ENCODE measurements around the gene ALK.

The ALK gene

GRCh38 chr2:29921560-29921915, at the start of gene ALK:
ALK (minus strand) TSS chr2:29921586; CDS start chr2:29920659, 927 bp downstream.
- TF ChIP-seq MYC (IDR thresholded peaks at IDR 0.05; ENCODE audit: low read depth, low read length) (no peak), CTCF (IDR thresholded peaks at IDR 0.05; ENCODE audit: low read depth, low read length) (no peak), POLR2A (IDR thresholded peaks at IDR 0.05; ENCODE audit: extremely low read depth, insufficient read length) (no peak), MAX (IDR thresholded peaks at IDR 0.05; ENCODE audit: low read depth, low read length) (no peak)
- no peak within 1 kb of the TSS for H3K4me3 ChIP-seq (ENCODE audit: low read depth, low read length)
- DNase-seq (ENCODE audit: low read depth) = peak; percentile 77

GRCh38 chr2:29966266-29966665, 44.9 kb upstream of the ALK start:
- no peak overlapping the region for H3K4me3 ChIP-seq (ENCODE audit: low read depth, low read length)
- no peak for DNase-seq (ENCODE audit: low read depth)
- no peak for TF ChIP-seq MYC (IDR thresholded peaks at IDR 0.05; ENCODE audit: low read depth, low read length)
- no peak for TF ChIP-seq CTCF (IDR thresholded peaks at IDR 0.05; ENCODE audit: low read depth, low read length)
- no peak for TF ChIP-seq POLR2A (IDR thresholded peaks at IDR 0.05; ENCODE audit: extremely low read depth, insufficient read length)
- TF ChIP-seq MAX (IDR thresholded peaks at IDR 0.05; ENCODE audit: low read depth, low read length) = no peak

- DNase-seq (ENCODE audit: low read depth) = no peak
- no peak overlapping the region for H3K4me3 ChIP-seq (ENCODE audit: low read depth, low read length)
- TF ChIP-seq MAX (IDR thresholded peaks at IDR 0.05; ENCODE audit: low read depth, low read length) = no peak
- no peak for TF ChIP-seq POLR2A (IDR thresholded peaks at IDR 0.05; ENCODE audit: extremely low read depth, insufficient read length)
- no peak for TF ChIP-seq CTCF (IDR thresholded peaks at IDR 0.05; ENCODE audit: low read depth, low read length)
- no peak for TF ChIP-seq MYC (IDR thresholded peaks at IDR 0.05; ENCODE audit: low read depth, low read length)
Measured at GRCh38 chr2:29963972-29964570, 42.7 kb upstream of the ALK start.

- H3K4me3 ChIP-seq (ENCODE audit: low read depth, low read length) = no peak overlapping the region
- DNase-seq (ENCODE audit: low read depth) = no peak
- TF ChIP-seq MAX (IDR thresholded peaks at IDR 0.05; ENCODE audit: low read depth, low read length) (no peak), POLR2A (IDR thresholded peaks at IDR 0.05; ENCODE audit: extremely low read depth, insufficient read length) (no peak), MYC (IDR thresholded peaks at IDR 0.05; ENCODE audit: low read depth, low read length) (no peak), CTCF (IDR thresholded peaks at IDR 0.05; ENCODE audit: low read depth, low read length) (no peak)
Measured at GRCh38 chr2:29962922-29963321, 41.5 kb upstream of the ALK start.

GRCh38 chr2:29954316-29954715, 32.9 kb upstream of the ALK start:
- TF ChIP-seq MYC (IDR thresholded peaks at IDR 0.05; ENCODE audit: low read depth, low read length) (no peak), CTCF (IDR thresholded peaks at IDR 0.05; ENCODE audit: low read depth, low read length) (no peak), POLR2A (IDR thresholded peaks at IDR 0.05; ENCODE audit: extremely low read depth, insufficient read length) (no peak), MAX (IDR thresholded peaks at IDR 0.05; ENCODE audit: low read depth, low read length) (no peak)
- no peak overlapping the region for H3K4me3 ChIP-seq (ENCODE audit: low read depth, low read length)

More at GRCh38 chr2:29954316-29954715, 32.9 kb upstream of the ALK start:
- no peak for DNase-seq (ENCODE audit: low read depth)

Data from NB4 (cell line).